NCI-H1105 (cell line): Measurements from ENCODE around the gene PER2.

Source experiments
- DNase-seq: peaks from one replicate; lab custom pipeline; 2025; lab: John Stamatoyannopoulos, UW

The PER2 gene

DNA sequence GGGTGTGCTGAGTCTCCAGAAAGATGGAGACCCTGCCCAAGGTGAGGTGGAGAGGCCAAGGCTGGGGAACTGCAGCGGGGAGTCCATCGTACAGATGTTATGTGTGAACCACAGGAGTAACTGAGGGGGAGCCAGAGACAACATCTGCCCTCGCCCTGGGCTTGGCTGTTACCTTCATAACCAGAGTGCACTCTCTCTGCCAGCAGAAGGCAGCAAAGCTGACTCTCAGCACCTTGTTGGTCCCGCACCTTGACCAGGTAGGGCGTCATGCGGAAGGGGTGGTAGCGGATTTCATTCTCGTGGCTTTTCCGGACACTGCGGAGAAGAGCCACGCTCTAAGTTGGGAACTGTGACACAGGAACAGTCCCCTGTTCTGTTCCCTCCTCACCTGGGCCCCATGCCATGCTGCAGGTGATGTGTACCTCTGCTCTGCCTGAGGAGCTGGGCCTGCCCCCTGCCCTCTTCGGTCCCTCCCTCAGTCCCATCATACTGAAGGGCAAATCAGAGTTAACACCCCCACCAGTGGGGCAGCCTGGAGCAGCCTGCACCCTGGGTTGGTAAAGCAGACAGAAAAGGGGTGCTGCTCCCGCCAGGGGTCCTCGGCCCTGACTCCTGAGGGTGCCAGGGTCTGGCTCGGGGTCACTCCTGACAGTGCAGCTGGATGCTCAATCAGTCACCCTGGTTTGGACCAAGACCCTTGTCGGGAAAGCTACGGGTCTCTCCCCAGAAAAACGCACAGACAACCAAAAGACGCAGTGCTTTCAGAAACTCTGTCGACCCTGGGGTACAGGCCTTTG, 20.3 kb downstream of the PER2 start:
- no peak for DNase-seq

DNA sequence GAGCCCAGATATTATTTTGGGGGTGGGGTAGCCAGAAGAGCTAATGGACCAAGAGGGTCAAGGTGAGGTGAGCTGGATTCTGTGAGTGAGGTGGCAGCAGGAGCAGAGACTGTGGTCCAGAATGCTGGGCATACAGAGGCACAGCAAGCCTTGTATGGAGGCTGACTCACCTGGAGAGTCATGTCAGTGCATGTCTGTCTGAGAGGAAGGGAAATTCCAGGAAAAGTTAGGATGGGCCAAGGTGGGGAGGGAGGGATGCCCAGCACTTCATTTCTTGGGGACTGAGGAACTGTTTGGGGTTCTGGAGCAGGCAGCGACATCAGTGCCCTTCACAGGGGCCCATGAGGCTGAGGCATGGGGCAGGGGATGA, 21.1 kb downstream of the PER2 start:
- no peak for DNase-seq

DNA sequence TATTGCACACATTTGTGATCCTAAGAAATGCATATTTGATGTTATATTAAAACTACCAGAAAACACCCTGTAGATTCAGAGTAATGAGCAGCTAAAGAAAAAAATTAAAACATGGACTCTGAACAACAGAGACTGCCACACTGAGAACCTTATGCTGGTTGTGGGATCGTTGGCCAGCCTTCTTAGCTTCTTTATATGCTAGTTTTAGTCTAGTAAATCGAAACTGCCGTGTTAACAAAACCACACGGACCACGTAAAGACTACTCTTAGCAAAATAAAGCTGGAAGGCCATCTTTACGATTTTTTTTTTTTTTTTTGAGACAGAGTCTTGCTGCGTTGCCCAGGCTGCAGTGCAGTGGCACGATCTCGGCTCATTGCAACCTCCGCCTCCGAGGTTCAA, 22.8 kb downstream of the PER2 start:
- no peak for DNase-seq

DNA sequence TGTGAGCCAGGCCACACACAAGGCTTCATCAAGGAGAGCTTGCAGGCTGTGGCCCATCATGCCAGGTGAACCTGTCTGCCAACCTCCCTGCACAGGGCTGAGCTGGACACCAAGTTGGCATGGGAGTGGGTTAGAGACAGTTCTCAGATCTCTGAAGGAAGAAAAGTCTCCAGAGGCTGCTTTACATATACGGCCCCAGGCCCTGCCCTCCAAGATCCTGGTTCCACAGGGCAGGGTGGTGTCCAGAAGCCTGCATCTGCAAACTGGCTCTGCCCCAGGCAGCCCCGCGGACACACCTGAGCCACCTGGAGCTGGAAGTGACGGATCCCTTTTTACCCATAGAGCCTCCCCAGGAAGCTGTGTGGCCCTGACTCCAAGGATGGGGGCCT, 24.3 kb downstream of the PER2 start:
- no peak for DNase-seq

DNA sequence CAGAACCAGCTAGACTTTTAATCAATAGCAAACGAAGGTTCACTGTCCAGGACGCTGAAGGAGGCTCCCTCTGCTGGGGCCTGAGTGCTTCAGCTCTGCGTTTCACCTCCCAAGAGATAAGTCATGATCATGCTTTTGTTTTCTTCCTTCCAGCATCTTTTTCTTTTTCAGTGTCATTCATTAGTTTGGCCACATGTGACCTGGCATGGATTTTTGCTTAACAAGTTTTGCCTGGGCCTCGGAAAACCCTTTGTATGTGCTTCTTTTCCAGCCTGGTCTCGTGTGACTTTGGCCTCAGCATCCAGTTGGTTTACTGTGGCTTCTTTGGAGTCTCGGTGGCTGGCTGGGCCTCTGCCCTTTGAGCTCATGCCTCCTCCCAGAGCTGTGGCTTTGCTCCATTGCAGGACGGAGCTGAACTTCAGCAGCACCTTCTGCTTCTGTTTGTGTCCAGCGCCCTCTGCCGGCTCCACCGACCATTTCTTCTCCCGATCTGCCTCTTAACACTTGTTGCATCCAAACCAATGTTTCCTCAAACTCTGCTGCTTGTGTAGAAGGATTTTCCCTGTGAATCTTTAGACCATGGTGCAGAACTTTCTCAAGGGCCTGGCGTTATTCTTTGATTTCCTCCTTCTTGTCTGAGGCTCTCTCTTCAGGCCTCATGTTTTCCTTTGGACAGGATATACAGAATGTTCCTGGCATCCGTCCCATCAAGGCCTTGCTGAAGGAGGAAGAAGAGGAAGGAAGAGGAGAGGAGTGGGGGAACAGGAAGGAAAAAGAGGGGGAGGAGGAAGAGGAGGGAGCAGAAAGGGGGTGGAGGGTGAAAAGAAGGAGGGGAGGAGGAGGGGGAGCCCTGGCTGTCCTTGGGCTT, 25.0 kb downstream of the PER2 start:
- DNase-seq, result peak; percentile 25

DNA sequence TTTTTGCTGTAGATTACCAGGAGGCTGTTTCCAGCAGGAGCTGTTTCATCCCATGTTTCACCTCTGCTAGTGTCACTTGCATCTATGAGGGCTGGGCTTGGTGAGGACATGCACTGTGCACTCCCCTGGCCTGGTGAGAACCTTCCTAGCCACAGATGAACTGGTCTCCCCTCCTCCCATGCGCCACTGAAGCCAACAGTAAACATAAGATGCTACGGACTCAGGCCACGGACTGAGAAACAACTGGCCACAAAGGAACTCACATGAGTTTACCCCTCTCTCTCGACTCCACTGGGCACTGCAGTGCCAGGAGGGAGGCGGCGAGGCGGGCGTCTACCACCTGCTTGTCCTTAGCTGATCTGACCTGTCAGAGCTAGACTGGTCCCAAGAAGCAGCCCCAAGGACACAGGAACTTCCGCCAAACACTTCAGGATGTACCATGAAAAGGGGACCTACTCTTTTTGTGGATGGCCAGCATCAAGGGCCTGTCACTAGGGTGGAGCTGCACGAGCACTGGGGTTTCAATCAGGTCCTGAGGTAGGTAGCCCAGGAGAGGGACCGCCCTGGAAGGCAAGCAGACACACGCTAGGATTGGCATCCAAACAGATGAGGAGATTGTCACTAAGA, 25.8 kb downstream of the PER2 start:
- DNase-seq, result no peak

DNA sequence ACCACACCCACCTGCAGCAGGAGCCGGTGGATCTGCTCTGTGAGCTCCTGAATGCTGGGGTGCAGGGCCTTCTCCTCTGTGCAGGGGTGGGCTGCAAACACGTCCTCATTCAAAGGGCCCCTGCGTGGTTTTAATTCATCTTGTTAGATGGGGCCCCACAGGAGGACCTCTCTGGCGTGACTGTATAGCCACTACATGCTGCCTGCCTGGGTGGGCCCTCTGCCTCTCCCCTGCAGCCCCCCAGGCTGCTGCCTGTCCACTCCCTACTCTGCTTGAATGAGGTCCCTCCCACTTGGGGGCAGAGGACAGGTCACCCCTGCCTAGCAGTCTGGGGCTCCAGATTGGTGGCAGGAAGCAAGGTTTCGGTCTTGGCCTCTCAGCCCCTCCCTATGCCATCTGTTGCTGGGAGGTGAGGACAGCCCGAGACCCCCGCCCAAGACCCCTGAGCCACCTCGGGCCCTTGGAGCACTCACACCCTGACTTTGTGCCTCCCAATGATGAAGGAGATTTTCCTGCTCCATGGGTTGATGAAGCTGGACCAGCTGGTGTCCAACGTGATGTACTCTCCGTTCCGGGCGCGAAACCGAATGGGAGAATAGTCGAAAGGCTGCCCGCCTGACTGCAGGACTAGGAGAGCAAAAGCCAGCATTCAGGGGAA, 26.6 kb downstream of the PER2 start:
- no peak for DNase-seq

DNA sequence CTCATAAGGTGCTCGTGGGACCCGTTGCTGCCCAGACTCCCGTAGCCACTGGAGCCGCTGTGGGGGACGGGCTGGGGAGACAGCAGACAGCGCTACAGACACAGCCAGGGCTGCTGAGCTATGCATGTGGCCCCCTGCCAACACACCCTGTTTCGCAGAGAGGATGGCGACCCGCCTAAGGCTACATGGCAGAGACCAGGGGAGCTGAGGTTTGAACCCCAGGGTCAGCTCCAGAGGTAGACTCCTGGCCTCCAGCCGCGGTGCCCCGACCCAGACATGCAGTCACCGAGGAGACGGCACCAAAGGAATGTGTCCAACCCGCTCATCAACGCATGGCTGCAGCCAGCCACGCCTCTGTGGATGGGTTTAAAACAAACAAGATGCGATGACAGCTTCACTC, 27.5 kb downstream of the PER2 start:
- no peak for DNase-seq

DNA sequence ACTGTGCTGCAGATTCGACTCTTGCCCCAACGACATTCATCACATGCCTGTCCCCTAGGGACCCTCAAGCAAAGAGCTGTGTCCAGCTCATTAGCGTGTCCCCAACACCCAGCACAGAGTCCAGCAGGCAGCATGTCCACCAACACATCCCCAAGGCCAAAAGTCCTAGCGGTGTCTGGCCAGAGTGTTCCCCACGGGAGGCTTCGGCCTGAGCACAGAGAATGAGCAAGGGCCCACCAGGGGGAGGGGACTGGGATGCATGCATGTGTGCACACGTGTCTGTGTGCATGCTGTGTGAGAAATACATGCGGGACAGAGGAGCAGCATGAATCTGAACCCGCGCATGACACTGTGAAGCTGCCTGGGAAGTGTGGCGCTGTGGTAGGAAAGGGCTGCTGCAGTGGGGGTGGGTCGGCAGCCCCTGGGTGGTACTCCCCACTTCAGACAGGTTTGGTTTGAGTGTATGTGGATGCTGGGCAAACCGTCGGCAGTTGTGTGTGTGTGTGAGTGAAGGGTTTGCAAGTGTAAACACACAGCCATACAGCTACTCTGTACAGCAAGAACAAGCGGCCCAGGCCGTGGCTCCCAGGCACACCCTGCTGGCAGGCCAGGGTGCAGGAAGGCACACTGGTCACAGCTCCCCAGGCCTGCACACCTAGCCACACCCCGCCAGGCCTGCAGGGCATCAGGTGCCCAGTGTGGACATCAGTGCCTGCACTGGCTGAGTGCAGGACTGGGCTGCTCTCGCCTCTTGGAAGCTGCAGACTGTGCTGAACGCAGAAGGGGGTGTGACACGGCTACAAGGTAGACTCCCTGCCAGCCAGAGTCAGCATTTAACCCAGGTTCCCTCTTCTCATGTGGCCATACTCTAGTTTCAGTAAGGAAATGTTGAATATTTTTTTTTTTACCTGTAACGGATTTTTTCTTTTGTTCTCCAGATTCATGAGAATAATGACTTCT, 29.1 kb downstream of the PER2 start:
- DNase-seq, result no peak

DNA sequence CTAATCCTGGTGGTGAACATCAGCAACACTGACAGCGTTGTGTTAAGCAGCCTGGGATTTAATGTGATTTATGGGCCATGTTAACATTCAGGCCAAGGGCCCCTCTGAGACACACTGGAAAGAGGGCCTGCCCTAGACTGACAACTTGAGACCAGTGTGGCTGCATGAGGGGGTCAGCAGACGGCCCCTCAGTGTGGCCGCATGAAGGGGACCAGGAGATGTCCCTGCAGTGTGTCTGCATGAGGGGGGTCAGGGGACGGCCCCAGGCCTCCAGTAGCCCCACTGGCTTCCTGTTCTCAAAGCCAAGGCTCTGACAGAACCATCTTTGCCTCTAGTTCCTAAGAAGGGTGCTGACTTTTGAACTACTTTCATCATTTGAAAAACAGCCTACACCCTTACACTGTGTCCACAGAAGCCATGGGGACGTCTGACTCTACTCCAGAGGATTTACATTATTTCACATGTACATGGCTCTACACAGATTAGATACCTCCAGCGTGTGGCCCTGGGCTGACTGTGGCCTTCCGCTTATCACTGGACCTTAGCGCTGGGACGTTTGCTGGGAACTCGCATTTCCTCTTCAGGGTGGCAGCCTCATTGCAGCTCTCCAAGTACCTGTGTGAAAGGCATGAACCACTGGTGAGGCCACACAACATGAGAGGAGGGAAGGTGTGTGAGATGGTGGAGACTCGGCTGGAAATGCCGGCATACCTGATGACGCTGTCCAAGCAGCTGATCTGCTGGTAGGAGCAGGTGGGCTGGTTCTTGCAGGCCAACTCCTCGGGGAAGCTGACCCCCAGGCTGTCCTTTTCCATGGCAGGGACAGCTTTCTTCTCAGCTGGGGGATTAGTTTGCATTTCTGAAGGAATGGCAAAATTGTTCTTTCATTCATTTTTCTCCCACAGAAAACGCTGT, 30.4 kb downstream of the PER2 start:
- no peak for DNase-seq

DNA sequence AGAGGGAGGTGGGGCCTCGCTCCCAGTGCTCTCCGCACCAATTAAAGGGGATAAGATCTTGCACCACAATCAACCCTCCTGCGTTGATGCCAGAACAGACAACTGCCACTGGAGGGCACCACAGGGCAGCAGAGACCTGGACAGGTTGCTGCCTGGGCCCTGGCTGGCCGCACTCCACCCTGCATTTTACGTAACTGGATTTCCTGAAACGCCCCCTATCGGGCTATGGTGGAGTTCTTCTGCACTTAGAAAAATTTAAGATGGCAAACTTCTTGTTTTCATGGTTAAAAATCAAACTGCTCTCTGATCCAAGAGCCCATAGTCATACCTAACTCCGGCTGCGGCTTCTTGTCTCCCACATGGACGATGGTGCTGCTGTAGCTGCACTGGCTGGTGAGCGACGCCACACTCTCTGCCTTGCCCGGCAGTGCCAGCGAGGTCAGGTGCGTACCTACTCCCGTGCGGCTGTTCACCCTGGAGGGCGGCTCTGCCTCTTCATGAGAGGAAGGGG, 31.8 kb downstream of the PER2 start:
- peak; percentile 91 for DNase-seq

DNA sequence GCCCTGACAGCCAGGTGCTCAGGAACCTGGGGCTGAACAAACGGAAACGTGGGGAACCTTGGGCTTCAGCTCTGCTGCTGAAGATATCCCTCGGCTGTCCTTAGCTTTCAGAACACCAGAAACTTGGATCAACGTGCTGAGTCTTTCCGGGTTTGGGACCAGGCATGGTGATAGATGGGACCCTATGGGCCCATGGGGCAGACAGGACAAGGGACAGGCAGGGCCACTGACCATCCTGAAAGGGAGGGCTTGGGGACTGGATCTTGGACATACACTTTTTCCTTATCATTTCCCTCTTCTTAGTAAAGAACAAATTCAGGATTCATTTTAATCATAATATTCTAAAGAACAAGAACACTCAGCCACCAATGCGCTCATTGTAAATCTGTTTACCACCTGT, 32.3 kb downstream of the PER2 start:
- DNase-seq, result no peak

DNA sequence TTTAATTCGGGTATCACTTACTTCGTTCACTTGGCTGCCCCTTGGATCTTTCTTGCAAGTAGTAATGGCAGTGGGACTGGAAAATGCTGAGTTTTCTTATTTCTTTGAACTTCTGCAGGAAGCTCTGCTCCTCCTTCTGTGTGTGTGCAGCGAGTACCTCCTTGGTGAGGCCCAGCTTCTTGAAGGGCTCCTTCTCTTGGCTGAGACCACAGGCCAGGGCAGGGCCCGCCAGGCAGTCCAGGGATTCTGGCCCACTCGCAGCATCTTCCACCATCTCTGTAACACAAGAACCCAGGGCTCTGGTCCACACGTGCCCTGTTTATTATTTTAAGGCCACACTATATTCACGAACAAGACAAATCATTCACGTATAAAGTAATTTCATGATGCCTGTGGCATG, 32.8 kb downstream of the PER2 start:
- no peak for DNase-seq

DNA sequence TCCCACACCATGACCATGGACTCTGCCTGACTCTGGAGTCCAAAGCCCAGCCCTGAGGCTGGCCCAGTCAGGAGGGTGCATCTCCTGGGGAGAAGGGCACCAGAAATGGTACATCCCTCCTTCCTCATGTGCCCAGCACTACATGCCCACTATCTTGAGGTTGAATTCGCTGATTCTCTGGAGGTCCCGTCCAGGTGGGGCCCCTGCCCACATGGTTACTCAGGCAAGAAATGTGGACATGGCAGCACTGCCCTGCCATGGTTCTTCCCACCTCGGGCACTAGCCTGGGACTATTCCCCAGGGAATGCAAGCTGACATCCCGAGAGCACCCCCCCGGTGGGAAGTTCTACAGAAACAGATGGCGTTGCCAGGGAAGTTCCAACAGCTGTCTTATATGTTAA, 33.3 kb downstream of the PER2 start:
- DNase-seq, result no peak

DNA sequence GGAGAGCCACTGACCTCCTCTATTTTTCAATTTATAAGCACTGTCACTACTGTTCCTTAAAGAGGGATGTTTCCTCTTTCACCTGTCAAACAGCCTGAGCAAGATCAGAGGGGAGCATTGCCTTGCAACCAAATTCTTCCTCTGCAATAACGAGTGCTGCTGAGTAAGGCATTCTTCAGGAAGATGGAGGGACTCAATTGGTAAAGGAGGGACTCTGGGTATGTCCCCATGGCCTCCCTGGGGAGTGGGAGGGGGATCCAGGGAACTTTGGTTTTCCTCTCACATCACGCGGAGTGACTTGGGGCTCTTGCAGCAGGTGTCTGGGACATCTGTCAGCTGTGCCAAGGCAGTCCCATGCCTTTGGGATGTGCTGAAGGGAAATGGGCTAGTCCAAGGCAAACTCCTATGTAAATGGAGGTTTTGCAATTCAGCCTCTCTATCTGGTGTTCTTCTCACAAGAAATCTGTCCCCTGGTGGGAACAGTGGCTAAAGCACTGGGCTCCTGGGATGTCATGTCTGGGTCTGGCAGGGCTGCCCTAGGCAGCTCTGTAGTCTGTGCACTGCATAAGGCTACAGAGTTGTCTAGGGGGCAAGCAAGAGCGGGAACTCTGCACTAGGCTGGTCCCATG, 34.2 kb downstream of the PER2 start:
- DNase-seq, result no peak

DNA sequence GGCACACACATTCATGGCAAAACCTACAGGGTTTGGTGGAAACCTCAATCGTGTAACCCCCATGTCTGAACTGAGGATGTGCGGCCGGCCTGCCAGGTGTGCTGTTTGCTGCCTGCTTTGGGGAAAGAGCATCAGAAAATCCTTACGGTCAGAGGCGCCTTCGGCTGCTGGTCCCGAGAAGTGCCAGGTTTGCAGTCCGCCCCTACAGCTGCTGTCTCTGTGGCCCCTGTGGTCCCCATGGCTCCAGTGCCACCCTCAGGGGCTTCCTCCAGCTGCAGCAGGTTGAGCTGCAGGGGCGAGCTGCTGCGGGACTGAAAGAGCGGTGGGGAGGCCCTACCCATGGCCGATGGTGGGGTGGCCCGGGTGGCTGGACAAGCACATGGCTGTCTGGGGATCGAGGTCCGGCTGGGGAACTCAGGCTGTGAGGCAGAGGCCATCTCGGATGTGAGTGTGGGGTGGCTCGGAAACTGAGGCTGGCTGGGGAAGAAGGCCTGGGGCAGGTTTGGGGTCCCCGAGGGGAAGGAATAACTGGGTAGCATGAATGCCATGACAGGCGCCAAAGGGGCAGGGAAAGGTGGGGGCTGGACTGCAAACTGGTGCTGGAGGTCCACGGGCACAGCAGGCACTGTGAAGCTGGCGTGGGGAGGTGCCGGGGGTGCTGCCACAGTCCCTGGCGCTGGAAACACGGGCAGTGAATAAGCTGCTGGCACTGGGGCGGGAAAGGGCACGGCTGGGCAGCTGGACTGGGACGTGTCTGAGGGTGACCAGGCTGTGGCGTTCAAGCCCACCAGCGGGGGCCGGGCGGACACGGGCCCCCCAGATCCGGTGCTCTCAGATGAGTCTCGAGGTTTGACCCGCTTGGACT, 35.4 kb downstream of the PER2 start:
- DNase-seq, result no peak

DNA sequence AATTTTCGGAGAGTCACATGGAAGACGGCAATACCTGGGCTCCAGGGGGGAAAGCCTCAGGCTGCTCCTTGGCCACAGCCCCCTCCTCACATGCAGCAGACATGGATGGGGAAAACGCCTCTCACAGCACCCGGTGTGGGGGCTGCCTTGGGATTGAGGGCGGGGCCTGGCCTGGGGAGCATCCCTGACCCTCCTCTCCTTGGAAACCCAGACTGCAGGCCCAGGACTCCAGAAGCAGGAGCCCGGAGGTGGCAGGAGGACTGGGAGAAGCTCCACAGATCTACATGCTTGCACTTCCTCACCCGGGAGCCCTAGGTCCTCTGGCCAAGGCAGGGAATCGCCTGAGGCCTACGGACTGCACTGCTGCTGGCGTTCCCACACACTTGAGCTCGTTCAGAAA, 36.4 kb downstream of the PER2 start:
- DNase-seq, result no peak

DNA sequence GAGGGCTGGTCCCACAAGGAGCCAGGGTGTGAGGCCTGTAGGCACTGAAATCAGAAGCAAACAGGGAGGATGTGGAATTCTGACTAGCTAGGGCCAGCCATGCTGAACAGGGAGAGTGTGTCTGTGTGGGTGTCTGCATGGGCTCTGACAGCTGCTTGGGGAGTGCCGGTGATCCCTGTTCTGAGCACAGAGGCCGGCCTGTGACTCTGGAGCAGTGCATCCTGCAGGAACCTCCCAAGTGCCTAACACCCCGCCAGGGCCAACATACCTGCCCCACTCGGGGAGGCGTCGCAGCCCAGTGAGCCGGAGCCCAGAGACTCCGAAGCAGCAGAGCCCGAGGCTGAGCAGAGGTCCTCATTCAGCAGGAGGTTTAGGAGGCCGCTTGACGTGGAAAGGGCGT, 37.1 kb downstream of the PER2 start:
- no peak for DNase-seq

DNA sequence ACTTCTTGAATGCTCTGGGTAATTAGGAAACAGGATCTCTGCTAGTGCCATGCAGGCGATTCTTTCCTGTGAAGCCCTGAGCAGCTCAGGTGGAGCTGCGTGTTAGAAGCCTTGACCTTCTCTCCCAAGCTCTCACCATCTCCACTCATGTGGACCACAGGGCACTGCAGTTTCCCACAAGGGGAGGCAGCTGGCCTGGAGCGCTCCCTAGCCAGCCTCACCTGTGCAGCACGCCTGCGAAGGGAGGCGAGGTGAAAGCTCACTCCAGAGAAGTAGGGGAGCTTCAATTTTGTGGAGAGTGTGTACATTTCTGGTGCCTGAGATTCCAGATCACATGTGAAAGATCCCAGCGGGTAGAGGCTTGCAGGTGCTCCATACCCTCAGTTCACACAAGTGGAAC, 37.5 kb downstream of the PER2 start:
- no peak for DNase-seq
